ENCODE measurements around the gene KRTAP19-1.
"Not testable (repeated sequence)": the region's sequence is repeated elsewhere in the genome, so short reads cannot be mapped to it uniquely, and the experiment has no call there.

Gene KRTAP19-1

DNA sequence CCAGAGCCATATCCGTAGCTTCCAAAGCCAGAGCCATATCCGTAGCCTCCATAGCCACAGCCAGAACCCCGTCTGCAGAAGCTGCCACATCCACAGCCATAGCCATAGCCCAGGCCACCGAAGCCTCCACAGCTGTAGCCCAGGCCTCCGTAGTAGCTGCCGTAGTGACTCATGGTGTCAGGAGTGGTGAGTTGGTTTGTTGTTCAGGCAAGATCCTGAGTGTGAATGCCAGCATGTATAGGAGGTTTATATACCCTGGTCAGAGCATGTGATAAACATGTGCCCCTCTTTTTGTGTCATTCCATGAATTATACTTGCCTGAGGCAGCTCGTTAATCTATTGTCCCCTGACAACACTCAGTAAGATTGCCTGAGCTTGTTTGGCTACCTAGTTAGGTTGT lies at the start of gene KRTAP19-1:
Gene KRTAP19-1, minus strand, starts transcription at position 223 of the 400 bp plus-strand sequence. Its CDS starts 50 bp downstream, at position 173.
- DNase-seq = no peak

GRCh38 chr21:30518876-30519275 lies 38.7 kb upstream of the KRTAP19-1 start:
- no peak for DNase-seq

DNA sequence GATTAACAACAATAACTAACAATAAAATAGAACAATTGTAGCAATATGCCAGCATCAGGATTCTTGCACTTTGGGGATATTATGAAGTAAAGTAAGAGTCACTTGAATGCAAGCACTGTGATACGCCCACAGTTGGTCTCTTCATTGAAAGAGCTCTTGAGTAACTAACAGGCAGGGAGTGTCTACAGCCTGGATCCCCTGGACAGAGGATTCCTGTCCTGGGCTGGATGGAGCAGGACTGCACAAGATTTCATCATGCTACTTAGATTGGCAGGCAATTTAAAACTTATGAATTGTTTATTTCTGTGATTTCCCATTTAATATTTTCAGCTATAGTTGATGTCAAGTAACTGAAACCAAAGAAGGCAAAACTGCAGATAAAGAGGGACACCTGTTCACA lies 35.5 kb upstream of the KRTAP19-1 start:
- DNase-seq = no peak

- not testable (repeated sequence) for DNase-seq
Measured at GRCh38 chr21:30505621-30506205, 25.5 kb upstream of the KRTAP19-1 start.

- no peak for DNase-seq
Measured at GRCh38 chr21:30502041-30502440, 21.9 kb upstream of the KRTAP19-1 start, which contains the start of gene KRTAP19-5. Gene KRTAP19-5, minus strand, starts transcription at chr21:30502141. Its CDS starts 51 bp downstream, at chr21:30502090.

DNA sequence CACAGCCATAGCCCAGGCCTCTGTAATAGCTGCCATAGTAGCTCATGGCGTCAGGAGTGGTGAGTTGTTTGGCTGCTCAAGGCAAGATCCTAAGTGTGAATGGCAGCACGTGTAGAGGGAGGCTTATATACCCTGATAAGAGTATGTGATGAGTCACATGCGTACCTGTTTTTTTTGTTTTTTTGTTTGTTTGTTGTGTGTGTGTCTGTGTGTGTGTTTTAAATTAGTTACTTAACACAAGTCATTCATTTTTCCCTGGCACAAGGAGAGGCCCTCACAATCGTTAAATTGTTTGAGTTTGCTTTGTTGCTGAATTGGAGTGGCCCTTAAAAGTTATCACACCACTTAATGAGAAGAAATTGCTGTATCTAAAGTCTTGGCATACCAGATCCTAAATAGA lies 16.9 kb upstream of the KRTAP19-1 start, which contains the start of gene KRTAP19-4:
Gene KRTAP19-4, minus strand, starts transcription at position 101 of the 400 bp plus-strand sequence. Its CDS starts 55 bp downstream, at position 46.
- no peak for DNase-seq

GRCh38 chr21:30491963-30492428 lies 11.8 kb upstream of the KRTAP19-1 start, which contains the start of gene KRTAP19-3:
Gene KRTAP19-3, minus strand, starts transcription at chr21:30492013. Its CDS starts 56 bp downstream, at chr21:30491957.
- DNase-seq = no peak

DNA sequence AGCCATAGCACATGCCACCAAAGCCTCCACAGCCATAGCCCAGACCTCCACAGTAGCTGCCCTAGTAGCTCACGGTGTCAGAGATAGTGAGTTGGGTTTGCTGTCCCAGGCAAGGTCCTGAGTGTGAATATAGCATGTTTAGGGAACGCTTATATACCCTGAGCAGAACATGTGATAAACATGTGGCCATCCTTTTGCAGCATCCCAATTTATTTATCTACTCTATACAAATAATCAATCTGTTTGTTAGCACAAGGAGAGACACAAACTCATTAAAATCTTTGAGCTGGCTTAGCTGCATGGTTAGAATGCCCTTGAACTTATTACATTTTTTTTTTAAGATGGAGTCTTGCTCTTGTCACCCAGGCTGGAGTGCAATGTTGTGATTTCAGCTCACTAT lies 7.2 kb upstream of the KRTAP19-1 start, which contains the start of gene KRTAP19-2:
Gene KRTAP19-2, minus strand, starts transcription at position 101 of the 400 bp plus-strand sequence. Its CDS starts 88 bp downstream, at position 13.
- DNase-seq = no peak

DNA sequence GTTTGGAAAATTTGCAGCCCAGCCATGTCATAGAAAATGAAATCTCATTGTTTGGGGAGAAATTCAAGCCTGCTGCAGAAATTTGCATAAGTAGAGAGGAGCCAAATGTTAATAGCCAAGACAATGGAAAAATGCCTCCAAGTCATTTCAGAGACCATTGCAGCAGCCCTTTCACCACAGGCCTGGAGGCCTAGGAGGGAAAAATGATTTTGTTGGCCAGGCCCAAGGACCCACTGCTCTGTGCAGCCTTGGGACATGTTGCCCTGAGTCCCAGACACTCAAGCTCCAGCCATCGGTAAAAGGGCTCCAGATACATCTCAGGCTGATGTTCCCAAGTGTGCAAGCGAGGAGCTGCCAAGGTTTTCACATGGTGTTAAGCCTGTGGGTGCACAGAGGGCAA lies 6.0 kb upstream of the KRTAP19-1 start:
- DNase-seq = no peak

DNA sequence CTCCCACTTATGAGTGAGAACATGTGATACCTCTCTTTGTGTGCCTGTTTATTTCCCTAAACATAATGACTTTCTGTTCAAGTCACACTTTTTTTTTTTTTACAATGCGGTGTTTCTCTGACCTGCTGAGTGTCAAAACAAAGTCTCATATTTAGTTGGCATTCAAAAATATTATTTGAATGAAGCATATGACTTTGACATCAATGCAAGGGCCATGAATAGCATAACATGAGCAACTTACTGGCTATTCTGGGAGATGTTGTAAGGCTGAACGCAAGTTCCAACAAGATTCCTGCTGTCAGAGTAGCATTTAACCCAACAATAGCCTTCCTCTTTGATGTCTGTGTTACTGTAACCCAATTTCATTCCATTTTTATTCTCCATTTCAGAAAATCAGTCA lies 2.0 kb upstream of the KRTAP19-1 start:
- no peak for DNase-seq

DNA sequence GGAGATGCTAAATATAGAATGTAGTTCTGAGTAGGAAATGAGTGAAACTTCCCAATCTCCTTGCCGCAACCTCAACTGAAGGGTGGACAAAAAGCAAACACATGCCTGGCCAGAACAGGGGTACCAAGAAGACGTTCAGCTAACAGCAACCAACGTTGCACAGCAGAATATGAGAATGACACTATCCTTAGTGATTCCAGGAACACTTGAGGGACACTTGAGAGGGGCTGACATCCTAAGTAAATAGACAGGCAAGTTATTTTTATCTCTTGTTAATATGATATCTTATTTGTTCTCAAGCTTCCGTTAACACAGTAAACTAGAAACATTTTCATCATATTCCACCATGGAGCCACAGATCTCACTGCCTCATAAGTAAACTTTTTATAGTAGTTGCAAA lies 908 bp downstream of the KRTAP19-1 start:
- no peak for DNase-seq

DNA sequence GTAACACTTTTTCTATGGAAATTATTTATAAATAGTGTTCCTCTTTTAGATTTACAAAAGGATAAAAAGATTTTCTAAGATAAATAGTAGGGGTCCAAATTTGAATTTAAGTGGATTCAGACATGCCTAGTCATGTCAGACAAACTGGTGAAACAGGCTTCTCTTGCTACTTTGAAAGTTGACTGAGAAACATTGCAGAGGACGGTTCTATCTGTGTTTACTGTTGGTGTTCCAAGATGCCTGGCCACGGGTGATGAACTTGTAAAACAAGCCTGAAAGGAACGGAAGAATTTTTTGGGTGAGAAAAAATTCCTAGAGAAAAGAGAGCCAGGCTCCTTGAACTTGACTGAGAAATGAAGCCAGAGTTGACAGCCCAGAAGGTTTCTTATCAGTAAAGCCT lies 2.2 kb downstream of the KRTAP19-1 start:
- no peak for DNase-seq

DNA sequence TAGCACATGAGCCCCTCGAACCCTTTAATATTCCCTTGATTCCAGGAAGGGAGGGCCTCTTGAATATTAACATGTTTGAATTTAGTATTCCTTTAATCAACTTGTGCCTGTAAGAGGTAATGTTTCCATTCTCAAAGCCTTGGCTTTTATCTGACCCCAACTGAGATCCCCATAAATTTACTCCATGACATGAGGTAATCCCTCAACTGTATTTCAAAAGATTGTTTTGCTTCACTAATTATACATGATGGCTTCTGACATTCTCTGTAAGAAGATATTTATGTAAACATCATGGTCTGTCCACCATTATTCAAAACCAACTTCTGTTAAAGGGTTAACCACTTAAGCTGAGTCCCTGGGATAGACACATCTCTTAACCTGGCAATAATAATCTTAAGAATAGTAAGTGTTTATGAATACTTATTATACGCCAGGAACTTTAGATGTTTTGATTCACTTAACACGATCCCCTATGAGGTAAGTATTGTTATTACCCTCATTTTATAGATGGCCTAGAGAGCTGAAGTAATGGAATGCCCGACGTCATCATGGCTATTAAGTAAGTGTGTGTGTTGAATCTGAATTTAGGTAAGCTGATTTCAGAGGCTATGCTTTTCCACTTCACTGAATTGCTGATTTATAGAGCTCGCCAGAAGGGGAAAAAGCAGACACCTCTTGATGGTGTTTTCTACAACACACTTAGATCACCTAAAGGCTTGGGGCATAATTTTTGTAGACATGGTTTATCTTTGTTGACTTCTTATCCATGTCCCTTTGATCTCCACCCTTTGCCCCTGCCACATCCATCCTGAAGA lies 11.1 kb downstream of the KRTAP19-1 start:
- no peak for DNase-seq

DNA sequence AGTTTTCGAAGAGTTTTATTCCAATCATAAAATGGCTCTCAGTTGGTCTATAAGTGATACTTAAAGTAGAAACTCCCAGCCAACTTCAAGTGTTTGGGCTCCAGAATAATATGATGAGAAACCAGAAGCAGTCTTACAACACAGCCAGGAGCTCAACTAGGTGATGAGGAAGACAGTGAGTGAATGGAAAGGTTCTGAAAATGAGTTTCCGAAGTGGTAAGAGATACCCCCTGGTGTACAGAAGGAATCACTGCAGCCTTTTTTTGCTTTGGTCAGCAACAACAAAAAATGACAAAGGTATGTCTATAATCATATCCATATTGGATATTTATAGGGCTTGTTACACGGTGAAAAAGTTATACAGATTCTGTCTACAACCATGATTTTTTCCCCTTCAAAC lies 16.5 kb downstream of the KRTAP19-1 start:
- DNase-seq = no peak

DNA sequence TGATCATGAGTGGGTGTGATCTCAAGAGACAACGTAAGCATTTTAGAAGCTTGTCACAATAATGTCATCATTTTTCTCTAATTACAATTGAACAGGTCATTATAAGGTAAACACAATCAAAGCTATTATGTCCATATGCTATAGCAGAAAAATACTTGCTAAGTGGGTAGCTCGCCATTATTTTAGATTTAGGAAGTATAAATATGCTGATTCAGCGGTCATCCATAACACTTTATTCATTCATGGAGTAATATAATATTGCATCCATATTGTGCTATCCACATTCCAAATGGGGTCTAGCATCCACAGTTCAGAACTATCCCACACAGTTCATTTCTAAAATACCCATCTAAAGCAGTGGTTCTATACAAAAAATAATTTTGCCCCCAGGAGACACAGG lies 31.7 kb downstream of the KRTAP19-1 start:
- DNase-seq = no peak

DNA sequence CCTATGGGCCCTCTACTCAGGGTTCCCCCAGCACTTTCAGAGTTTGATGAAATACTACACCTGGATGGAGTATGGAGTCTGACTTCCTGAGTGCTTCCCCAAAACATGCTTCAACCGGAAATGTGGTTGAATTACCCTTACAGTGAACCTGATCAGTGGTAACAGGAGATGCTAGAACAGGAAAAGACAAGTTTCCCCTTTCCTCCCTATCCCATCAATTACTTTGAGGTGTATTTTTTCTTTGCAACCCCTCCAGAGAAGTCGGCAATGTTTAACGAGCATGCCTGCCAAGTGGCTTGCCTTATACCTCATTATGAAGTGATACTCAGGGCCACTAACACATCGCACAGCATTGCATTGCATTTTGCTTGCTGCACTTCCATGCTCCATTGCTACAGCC lies 33.1 kb downstream of the KRTAP19-1 start:
- DNase-seq = no peak

DNA sequence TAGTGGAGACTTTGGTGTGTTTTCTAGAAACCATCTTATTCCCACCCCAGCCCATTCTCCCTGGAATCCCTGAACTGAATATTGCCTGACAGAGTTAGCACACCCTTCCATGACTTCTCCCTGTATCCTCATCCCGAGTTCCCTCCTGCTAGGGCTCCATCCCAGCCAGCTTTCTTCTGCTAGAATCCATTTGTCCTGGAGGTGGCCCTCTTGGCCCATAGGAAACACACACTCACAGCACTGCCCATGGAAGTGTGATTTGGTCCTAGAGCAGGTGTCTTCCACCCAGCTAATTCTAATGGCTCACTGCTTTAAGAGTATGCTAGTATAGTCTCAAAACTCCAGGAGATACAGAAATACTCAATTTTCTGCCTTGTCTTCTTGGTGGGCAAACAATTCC lies 36.0 kb downstream of the KRTAP19-1 start:
- DNase-seq = no peak

- no peak for DNase-seq
Measured at GRCh38 chr21:30443226-30443625, 36.9 kb downstream of the KRTAP19-1 start.

DNA sequence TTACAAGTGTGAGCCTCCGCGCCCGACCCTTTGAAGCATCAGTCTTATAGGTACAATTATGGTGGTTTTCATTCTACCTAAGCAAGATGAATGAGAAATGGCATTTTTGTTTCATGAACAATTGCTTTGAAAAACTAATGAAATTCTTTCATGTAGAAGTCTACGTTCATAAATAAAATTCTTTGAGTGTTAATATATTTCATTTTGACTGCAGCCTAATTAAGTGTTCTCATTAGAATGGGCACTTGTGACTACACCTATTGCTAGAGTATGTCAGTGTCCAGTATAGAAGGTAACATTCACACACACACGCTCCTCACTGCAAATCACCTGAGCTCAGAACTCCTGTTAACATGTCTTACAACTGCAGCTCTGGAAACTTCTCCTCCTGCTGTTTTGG lies 40.2 kb downstream of the KRTAP19-1 start, which contains the start of gene KRTAP15-1:
Gene KRTAP15-1, plus strand, starts transcription at position 301 of the 400 bp plus-strand sequence. Its CDS starts 53 bp downstream, at position 354.
- DNase-seq = no peak

- no peak for DNase-seq
Measured at GRCh38 chr21:30437010-30437565, 43.1 kb downstream of the KRTAP19-1 start.

DNA sequence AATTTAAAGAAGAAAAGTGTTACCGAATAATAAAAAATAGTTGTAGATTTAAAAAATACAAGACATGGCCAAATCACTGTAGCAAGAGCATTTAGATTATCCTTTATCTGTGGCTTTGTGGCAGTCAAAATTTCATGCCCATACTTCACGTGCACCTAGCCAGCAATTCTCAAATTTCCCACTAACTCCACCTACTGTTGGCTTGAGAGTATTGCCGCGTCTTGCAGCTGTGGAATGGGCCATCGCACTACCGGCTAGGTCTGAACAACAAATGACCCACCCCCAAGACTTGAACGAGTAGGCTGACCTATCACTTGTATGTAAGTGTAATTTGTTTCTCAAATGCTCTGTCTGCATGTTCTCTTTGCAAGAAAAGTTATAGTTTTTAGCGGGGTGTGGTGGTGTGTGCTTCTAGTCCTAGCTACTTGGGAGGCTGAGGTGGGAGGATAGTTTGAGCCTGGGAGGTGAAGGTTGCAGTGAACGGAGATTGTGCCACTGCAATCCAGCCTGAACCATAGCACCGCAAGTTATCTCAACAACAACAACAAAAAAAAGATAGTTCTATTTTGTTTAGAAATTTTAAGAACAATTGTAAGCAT lies 46.0 kb downstream of the KRTAP19-1 start:
- no peak for DNase-seq

- no peak for DNase-seq
Measured at GRCh38 chr21:30430170-30430655, 50.0 kb downstream of the KRTAP19-1 start, which contains the start of gene KRTAP13-4. Gene KRTAP13-4, plus strand, starts transcription at chr21:30430220. Its CDS starts 56 bp downstream, at chr21:30430276.

Measured in activated naive CD4-positive, alpha-beta T cell (primary cell).